ENCODE results near the gene MCFD2. TPM values are rescaled to one million over a fixed set of nuclear protein-coding genes. Genes with fewer than 3 reads are reported as not detected.

MCFD2 gene
- total and polyA plus RNA-seq, 2 donors (not counting 1 experiment from before 2014, with no cell fraction given) = 31.6 to 53.3 TPM

DNA sequence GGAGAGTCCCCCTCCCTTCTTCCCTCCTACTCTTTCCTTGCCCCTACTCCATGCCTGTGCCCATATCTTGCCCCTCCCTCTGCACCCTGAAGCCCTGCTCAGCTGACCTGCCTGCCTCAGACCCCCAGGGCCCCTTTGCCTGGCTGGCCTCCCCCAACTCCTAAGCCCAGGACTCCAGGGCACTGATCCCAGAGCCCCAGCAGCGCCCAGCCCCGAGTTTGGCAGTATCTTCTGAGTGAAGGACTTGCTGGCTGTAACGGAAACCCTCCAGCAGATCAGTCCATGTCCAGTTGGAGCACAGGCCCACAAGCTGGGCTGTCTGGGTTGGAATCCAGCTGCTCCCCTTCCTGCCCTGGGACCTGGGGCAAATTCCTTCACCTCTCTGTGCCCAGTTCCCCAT, 46.0 kb downstream of the MCFD2 start:
- WGBS (ENCODE audit: insufficient coverage) = 89% methylated on average over 3 of the region's 3 CpGs
- Mint-ChIP-seq H3K27me3 (peaks cover 22% of the 10 kb centered on the region), H3K27ac (no peak overlapping the region), H3K9me3 (ENCODE audit: insufficient read depth) (peaks cover 8% of the 10 kb centered on the region), H3K4me3 (no peak overlapping the region), H3K4me1 (peaks cover 4% of the 10 kb centered on the region)
- Histone ChIP-seq H3K36me3 (replicated peaks in 1 of 2; ENCODE audit: control extremely low read depth in 1 of 2, control insufficient read depth in 1 of 2, extremely low read depth in 1 of 2, insufficient read depth in 2 of 2, low read length in 1 of 2) (no peaks in the 10 kb centered on the region), H3K27me3 (replicated peaks in 1 of 4; ENCODE audit: control extremely low read depth in 1 of 4, control insufficient read depth in 3 of 4, insufficient read depth in 4 of 4, low read length in 3 of 4) (peaks cover 0 to 7% (median 1%) of the 10 kb centered on the region in 4 experiments), H3K9me3 (ENCODE audit: control extremely low read depth in 1 of 3, control insufficient read depth in 2 of 3, insufficient read depth in 1 of 3, low read length in 2 of 3) (peaks cover 0 to 19% (median 15%) of the 10 kb centered on the region in 3 donors), H3K79me2 (ENCODE audit: control insufficient read depth, insufficient read depth, low read length) (no peaks in the 10 kb centered on the region), H4K20me1 (ENCODE audit: control insufficient read depth, insufficient read depth, low read length, poor library complexity, severe bottlenecking) (no peaks in the 10 kb centered on the region), H2AFZ (ENCODE audit: insufficient read depth, low read depth, low read length, poor library complexity, severe bottlenecking) (no peak overlapping the region), H3K27ac (ENCODE audit: low read length in 2 of 2) (no peak overlapping the region), H3K9ac (ENCODE audit: low read length) (no peak overlapping the region), H3K4me2 (replicated peaks; ENCODE audit: low read depth, low read length, poor library complexity, severe bottlenecking) (no peak overlapping the region), H3K4me1 (ENCODE audit: control insufficient read depth in 2 of 2, insufficient read depth in 2 of 2, low read length in 2 of 2) (no peaks in the 10 kb centered on the region), H3K4me3 (ENCODE audit: control extremely low read depth in 1 of 5, extremely low read depth in 1 of 5, insufficient read depth in 1 of 5, low read depth in 2 of 5, low read length in 4 of 5) (no peak overlapping the region)
- ChIA-PET POLR2A (no interaction called here), CTCF (no interaction called here)
- no peak for TF ChIP-seq EZH2 (IDR thresholded peaks at IDR 0.05; ENCODE audit: borderline replicate concordance, insufficient read depth, low read depth, low read length, poor library complexity, severe bottlenecking)
- intact Hi-C loops (cut with micrococcal nuclease) = no loop called here
- no peak for DNase-seq
- ATAC-seq (ENCODE audit: low read depth) = no peak

DNA sequence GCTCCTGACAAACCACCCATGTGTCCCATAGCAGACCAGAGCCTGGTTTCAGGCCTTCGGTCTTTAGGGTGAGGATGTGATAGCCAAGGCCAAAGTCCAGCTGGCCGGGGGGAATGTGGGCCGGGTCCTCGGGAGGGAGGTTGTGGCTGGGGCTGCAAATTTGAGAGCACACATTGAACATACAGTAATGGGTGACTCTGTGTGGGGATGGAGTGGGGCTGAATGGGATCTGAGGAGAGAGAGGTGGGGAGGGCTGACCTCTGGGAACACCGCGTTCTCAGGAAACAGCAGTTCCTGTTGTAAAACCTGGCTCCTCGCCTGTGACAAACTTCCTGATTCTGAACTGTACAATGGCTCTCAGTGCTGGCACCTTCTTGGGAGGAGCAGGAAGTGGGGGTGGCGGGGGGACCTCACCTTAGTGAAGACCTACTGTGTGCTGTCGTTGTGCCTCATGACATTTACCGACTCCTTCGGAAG, 48.8 kb downstream of the MCFD2 start:
- WGBS (ENCODE audit: insufficient coverage) = 24% methylated on average over 11 of the region's 11 CpGs
- CTCF ChIA-PET = interaction anchor here (1.1 to 1.4 kb wide), 3 partner anchors 9 to 468 kb away, joined by 3 to 4 read pairs (median 3); no protein-coding TSS in a partner anchor

More for the DNA sequence above, 48.8 kb downstream of the MCFD2 start:
- H3K4me3 ChIP-seq (ENCODE audit: control extremely low read depth in 1 of 5, extremely low read depth in 1 of 5, insufficient read depth in 1 of 5, low read depth in 2 of 5, low read length in 4 of 5) = no peak overlapping the region
- intact Hi-C loops (cut with micrococcal nuclease) = no loop called here
- H3K4me2 ChIP-seq (replicated peaks; ENCODE audit: low read depth, low read length, poor library complexity, severe bottlenecking) = no peak overlapping the region
- Mint-ChIP-seq H3K9me3 (ENCODE audit: insufficient read depth) (peaks cover 12% of the 10 kb centered on the region), H3K27ac (no peak overlapping the region), H3K4me3 (no peak overlapping the region), H3K27me3 (peaks cover 17% of the 10 kb centered on the region), H3K4me1 (peaks cover 4% of the 10 kb centered on the region)
- DNase-seq (no peak), ATAC-seq (ENCODE audit: low read depth) (no peak)
- POLR2A ChIA-PET = interaction anchor here (0.6 kb wide), 1 partner anchor 1080 kb away, joined by 3 read pairs; no protein-coding TSS in a partner anchor
- H3K9ac ChIP-seq (ENCODE audit: low read length) = no peak overlapping the region
- no peak overlapping the region for H3K27ac ChIP-seq (ENCODE audit: low read length in 2 of 2)
- H2AFZ ChIP-seq (ENCODE audit: insufficient read depth, low read depth, low read length, poor library complexity, severe bottlenecking) = no peak overlapping the region
- no peaks in the 10 kb centered on the region for H3K79me2 ChIP-seq (ENCODE audit: control insufficient read depth, insufficient read depth, low read length)
- H3K4me1 ChIP-seq (ENCODE audit: control insufficient read depth in 2 of 2, insufficient read depth in 2 of 2, low read length in 2 of 2) = no peaks in the 10 kb centered on the region
- TF ChIP-seq EZH2 (IDR thresholded peaks at IDR 0.05; ENCODE audit: borderline replicate concordance, insufficient read depth, low read depth, low read length, poor library complexity, severe bottlenecking) = no peak
- TF ChIP-seq, protein P1, sequence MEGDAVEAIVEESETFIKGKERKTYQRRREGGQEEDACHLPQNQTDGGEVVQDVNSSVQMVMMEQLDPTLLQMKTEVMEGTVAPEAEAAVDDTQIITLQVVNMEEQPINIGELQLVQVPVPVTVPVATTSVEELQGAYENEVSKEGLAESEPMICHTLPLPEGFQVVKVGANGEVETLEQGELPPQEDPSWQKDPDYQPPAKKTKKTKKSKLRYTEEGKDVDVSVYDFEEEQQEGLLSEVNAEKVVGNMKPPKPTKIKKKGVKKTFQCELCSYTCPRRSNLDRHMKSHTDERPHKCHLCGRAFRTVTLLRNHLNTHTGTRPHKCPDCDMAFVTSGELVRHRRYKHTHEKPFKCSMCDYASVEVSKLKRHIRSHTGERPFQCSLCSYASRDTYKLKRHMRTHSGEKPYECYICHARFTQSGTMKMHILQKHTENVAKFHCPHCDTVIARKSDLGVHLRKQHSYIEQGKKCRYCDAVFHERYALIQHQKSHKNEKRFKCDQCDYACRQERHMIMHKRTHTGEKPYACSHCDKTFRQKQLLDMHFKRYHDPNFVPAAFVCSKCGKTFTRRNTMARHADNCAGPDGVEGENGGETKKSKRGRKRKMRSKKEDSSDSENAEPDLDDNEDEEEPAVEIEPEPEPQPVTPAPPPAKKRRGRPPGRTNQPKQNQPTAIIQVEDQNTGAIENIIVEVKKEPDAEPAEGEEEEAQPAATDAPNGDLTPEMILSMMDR (IDR thresholded peaks at IDR 0.05) = no peak
- H3K27me3 ChIP-seq (replicated peaks in 1 of 4; ENCODE audit: control extremely low read depth in 1 of 4, control insufficient read depth in 3 of 4, insufficient read depth in 4 of 4, low read length in 3 of 4) = peaks cover 0 to 4% (median 0%) of the 10 kb centered on the region in 4 experiments
- H3K36me3 ChIP-seq (replicated peaks in 1 of 2; ENCODE audit: control extremely low read depth in 1 of 2, control insufficient read depth in 1 of 2, extremely low read depth in 1 of 2, insufficient read depth in 2 of 2, low read length in 1 of 2) = no peaks in the 10 kb centered on the region
- H3K9me3 ChIP-seq (ENCODE audit: control extremely low read depth in 1 of 3, control insufficient read depth in 2 of 3, insufficient read depth in 1 of 3, low read length in 2 of 3) = peaks cover 0 to 30% (median 22%) of the 10 kb centered on the region in 3 donors
- no peaks in the 10 kb centered on the region for H4K20me1 ChIP-seq (ENCODE audit: control insufficient read depth, insufficient read depth, low read length, poor library complexity, severe bottlenecking)

All from B cell (primary cell).